ENCODE results near the gene SELENOW.

- TF ChIP-seq POLR2AphosphoS5 (IDR thresholded peaks at IDR 0.05; ENCODE audit: insufficient read depth, low read depth, low read length) (no peak), EZH2 (IDR thresholded peaks at IDR 0.05; ENCODE audit: borderline replicate concordance, low read depth, low read length, severe bottlenecking) (no peak), CTCF (IDR thresholded peaks at IDR 0.05; ENCODE audit: extremely low read depth in 1 of 2, insufficient read depth in 1 of 2, low read depth in 1 of 2, low read length in 2 of 2) (peak; percentile 75 to 90), MAX (IDR thresholded peaks at IDR 0.05; ENCODE audit: insufficient read depth, insufficient read length) (no peak), POLR2A (IDR thresholded peaks at IDR 0.05; ENCODE audit: low read depth, low read length) (no peak), GATA2 (IDR thresholded peaks at IDR 0.05; ENCODE audit: insufficient read depth, insufficient read length, low read depth, low read length) (no peak), FOS (IDR thresholded peaks at IDR 0.05; ENCODE audit: borderline replicate concordance, insufficient read depth, low read length) (no peak), JUN (IDR thresholded peaks at IDR 0.05; ENCODE audit: borderline replicate concordance, insufficient read depth, insufficient read length, low read depth) (no peak)
Measured at GRCh38 chr19:47790398-47790814, 11.9 kb downstream of the SELENOW start.

Data from endothelial cell of umbilical vein (primary cell).